GM18498 (cell line): ENCODE data around the gene PSORS1C2.
"Not testable (repeated sequence)": the region's sequence is repeated elsewhere in the genome, so short reads cannot be mapped to it uniquely, and the experiment has no call there.

Source experiments
- ATAC-seq: cut with Tn5 transposase; IDR thresholded peaks from one replicate; pipeline ENCODE4 v1.9.1; 2021; ENCODE audit warnings: mild to moderate bottlenecking, moderate library complexity; ENCODE audit not compliant: unreplicated experiment

Gene PSORS1C2

GRCh38 chr6:31168606-31169005, 29.7 kb upstream of the PSORS1C2 start:
- ATAC-seq, result no peak

GRCh38 chr6:31165986-31166385, 27.1 kb upstream of the PSORS1C2 start:
- ATAC-seq, result no peak

- ATAC-seq, result peak; percentile 79
Observed at GRCh38 chr6:31165064-31165832, 26.4 kb upstream of the PSORS1C2 start.

GRCh38 chr6:31164475-31165063, 25.7 kb upstream of the PSORS1C2 start:
- not testable (repeated sequence) for ATAC-seq

- no peak for ATAC-seq
Observed at GRCh38 chr6:31163922-31164321, 25.1 kb upstream of the PSORS1C2 start.

- ATAC-seq, result no peak
Observed at GRCh38 chr6:31162463-31163165, 23.7 kb upstream of the PSORS1C2 start.

- no peak for ATAC-seq
Observed at GRCh38 chr6:31161216-31162126, 22.6 kb upstream of the PSORS1C2 start.

GRCh38 chr6:31158863-31159855, 20.3 kb upstream of the PSORS1C2 start:
- no peak for ATAC-seq

GRCh38 chr6:31158140-31158862, 19.4 kb upstream of the PSORS1C2 start, which contains the start of gene TCF19:
TCF19 (plus strand) TSS chr6:31158589; CDS start chr6:31159470, 881 bp downstream.
- peak; percentile 89 for ATAC-seq

GRCh38 chr6:31157513-31158139, 18.8 kb upstream of the PSORS1C2 start, which contains the start of gene CCHCR1:
CCHCR1 (minus strand) TSS chr6:31157802; CDS start chr6:31157600, 202 bp downstream.
- ATAC-seq, result no peak

- no peak for ATAC-seq
Observed at GRCh38 chr6:31156641-31157040, 17.8 kb upstream of the PSORS1C2 start.

- no peak for ATAC-seq
Observed at GRCh38 chr6:31154436-31154835, 15.6 kb upstream of the PSORS1C2 start.

- ATAC-seq, result no peak
Observed at GRCh38 chr6:31152781-31153180, 13.9 kb upstream of the PSORS1C2 start.

- ATAC-seq, result no peak
Observed at GRCh38 chr6:31149827-31150447, 11.1 kb upstream of the PSORS1C2 start.

- no peak for ATAC-seq
Observed at GRCh38 chr6:31145386-31145785, 6.5 kb upstream of the PSORS1C2 start.

GRCh38 chr6:31144970-31145340, 6.1 kb upstream of the PSORS1C2 start:
- no peak for ATAC-seq

GRCh38 chr6:31144296-31144969, 5.6 kb upstream of the PSORS1C2 start:
- no peak for ATAC-seq
